Ishikawa (cell line): ENCODE data around the gene ZNF689.

Experiments
- EP300 ChIP-seq: IDR thresholded peaks from 2 replicates; pipeline ENCODE4 v1.6.1; 2012; ENCODE audit warnings: borderline replicate concordance
- FOXM1 ChIP-seq: IDR thresholded peaks from 2 replicates; pipeline ENCODE4 v1.6.1; 2012; ENCODE audit warnings: low read depth, borderline replicate concordance
- NFIC ChIP-seq: IDR thresholded peaks from 2 replicates; pipeline ENCODE4 v1.6.1; 2012
- REST ChIP-seq: IDR thresholded peaks from 2 replicates; pipeline ENCODE4 v1.6.1; 2012; ENCODE audit warnings: low read depth, mild to moderate bottlenecking
- TAF1 ChIP-seq: IDR thresholded peaks from 2 replicates; pipeline ENCODE4 v1.6.1; 2012; ENCODE audit warnings: low read depth, mild to moderate bottlenecking
- TCF12 ChIP-seq: IDR thresholded peaks from 2 replicates; pipeline ENCODE4 v1.6.1; 2012; ENCODE audit warnings: low read depth
- USF1 ChIP-seq: IDR thresholded peaks from 2 replicates; pipeline ENCODE4 v1.6.1; 2012
- YY1 ChIP-seq: IDR thresholded peaks from 2 replicates; pipeline ENCODE4 v1.6.1; 2012; ENCODE audit warnings: low read depth

The ZNF689 gene

GRCh38 chr16:30553393-30553899 lies 56.7 kb downstream of the ZNF689 start:
- TF ChIP-seq EP300 (no peak), NFIC (no peak), YY1 (no peak)

- TF ChIP-seq USF1 = no peak
- TF ChIP-seq FOXM1 = no peak
- no peak for TF ChIP-seq TAF1
- TF ChIP-seq TCF12 = no peak
- TF ChIP-seq REST = no peak
Measured at GRCh38 chr16:30552956-30553355, 57.2 kb downstream of the ZNF689 start.
